T-helper 2 cell treated with Interferon-gamma antibody and Interleukin-4, amounts not matched to agents 5 μg/mL and 100 μg/mL, for 36 hours (primary cell): Measurements from ENCODE around the gene SEMA3C.

ENCODE experiments used
- DNase-seq: peaks from one replicate; pipeline ENCODE4 v3.0.0; 2021; ENCODE audit warnings: low spot score
- H3K27ac Mint-ChIP-seq: one replicate; pipeline ENCODE4 v1.8.0; 2021; ENCODE audit warnings: mild to moderate bottlenecking, mixed read lengths
- H3K27me3 Mint-ChIP-seq: one replicate; pipeline ENCODE4 v1.8.0; 2021; ENCODE audit warnings: low read depth, mixed read lengths
- H3K36me3 Mint-ChIP-seq: one replicate; pipeline ENCODE4 v1.8.0; 2021; ENCODE audit warnings: low read depth, mixed read lengths
- H3K4me1 Mint-ChIP-seq: one replicate; pipeline ENCODE4 v1.8.0; 2021; ENCODE audit warnings: low read depth, mixed read lengths
- H3K4me3 Mint-ChIP-seq: one replicate; pipeline ENCODE4 v1.8.0; 2022; ENCODE audit warnings: mild to moderate bottlenecking, moderate library complexity, mixed read lengths
- H3K9me3 Mint-ChIP-seq: one replicate; pipeline ENCODE4 v1.8.0; 2021; ENCODE audit warnings: mixed read lengths

SEMA3C gene

DNA sequence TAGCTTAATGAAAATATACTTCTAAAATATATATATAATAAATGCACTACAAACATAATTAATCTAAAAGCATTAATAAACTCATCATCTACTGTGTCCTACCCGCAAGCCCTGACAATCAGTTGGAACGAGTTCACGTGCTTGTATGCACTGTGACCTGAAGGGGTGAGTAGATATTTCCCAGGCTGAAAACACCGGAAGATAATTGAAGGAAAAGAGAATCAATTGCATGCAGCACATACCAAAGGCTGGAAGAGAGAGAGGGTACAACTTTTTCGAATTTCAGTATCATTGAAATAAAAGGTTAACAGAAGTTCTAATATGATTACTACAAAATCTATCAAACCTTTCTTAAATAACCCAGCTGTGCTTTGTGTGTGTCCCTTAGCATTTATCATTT lies 94.6 kb downstream of the SEMA3C start:
- H3K9me3 Mint-ChIP-seq: no peaks in the 10 kb centered on the region
- no peak overlapping the region for H3K4me3 Mint-ChIP-seq

DNA sequence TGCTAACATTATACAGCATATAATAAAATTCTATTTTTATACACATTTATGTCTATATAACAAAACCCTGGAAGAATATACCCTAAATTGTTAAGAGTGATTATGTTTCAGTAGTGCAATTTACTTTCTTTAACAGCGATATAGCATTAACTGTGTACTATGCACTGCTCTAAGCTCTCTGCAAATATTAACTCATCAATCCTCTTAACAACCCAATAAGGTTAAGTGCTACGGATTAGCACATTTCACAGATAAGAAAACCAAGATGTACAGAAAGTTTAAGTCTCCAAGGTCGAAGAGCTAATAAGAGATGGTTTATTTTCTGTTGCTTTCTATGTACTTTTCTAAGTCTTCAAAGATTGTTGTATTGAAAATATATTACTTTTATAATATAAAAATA lies 95.8 kb downstream of the SEMA3C start:
- H3K27ac Mint-ChIP-seq: no peak overlapping the region
- DNase-seq: no peak
- no peaks in the 10 kb centered on the region for H3K36me3 Mint-ChIP-seq
- no peaks in the 10 kb centered on the region for H3K4me1 Mint-ChIP-seq
- no peak overlapping the region for H3K4me3 Mint-ChIP-seq
- no peaks in the 10 kb centered on the region for H3K27me3 Mint-ChIP-seq
- H3K9me3 Mint-ChIP-seq: no peaks in the 10 kb centered on the region

More for the DNA sequence above, 94.6 kb downstream of the SEMA3C start:
- Mint-ChIP-seq H3K4me1 (no peaks in the 10 kb centered on the region), H3K27ac (no peak overlapping the region), H3K27me3 (no peaks in the 10 kb centered on the region), H3K36me3 (no peaks in the 10 kb centered on the region)
- no peak for DNase-seq

DNA sequence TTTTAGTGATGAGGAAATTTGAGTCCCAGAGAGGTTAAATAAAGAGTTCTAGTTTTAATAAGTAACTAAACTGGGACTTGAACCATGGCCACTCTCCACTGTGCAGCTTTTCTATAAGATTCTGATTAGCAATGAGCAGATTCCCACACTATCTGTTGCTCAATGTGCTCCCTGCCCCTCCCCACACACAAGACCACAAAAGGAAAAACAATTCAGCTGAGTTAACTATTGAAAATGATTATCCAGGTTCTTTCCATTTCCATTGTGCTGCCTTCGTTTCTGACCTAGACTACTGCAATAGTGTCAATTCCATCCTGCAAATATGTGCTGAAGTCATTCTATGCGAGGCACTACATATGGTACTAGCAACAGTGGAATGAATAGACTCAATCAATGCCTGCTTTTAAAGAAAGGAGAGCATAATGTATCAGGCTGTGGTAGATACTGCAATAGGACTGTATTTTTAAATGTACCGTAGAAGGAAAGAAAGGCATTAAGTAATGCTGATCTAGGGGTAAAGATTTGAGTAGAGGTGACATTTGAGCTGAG lies 97.0 kb downstream of the SEMA3C start:
- H3K4me1 Mint-ChIP-seq: no peaks in the 10 kb centered on the region
- H3K27ac Mint-ChIP-seq: no peak overlapping the region
- H3K9me3 Mint-ChIP-seq: no peaks in the 10 kb centered on the region
- no peaks in the 10 kb centered on the region for H3K36me3 Mint-ChIP-seq
- no peak overlapping the region for H3K4me3 Mint-ChIP-seq
- DNase-seq: no peak
- H3K27me3 Mint-ChIP-seq: no peaks in the 10 kb centered on the region

DNA sequence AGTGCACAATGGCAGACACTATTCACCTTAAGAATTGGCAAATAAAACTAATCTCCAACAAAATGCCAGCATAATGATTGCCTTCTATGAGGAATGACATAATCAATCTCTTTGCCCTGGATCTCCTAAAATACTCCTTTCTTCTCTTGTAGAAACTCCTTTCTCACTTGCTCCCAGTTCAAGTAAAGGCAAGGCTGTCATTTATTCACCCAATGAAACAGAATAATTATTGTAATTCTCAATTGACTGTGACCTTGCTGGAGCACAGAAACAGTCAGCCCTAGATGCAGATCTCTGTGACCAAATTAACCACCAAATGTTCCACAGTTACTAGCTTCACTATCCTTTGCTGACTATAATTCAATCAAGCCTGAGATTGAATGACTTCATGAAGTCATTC lies 99.3 kb downstream of the SEMA3C start:
- Mint-ChIP-seq H3K27me3 (no peaks in the 10 kb centered on the region), H3K4me1 (no peaks in the 10 kb centered on the region), H3K36me3 (no peaks in the 10 kb centered on the region), H3K9me3 (no peaks in the 10 kb centered on the region), H3K4me3 (no peak overlapping the region), H3K27ac (no peak overlapping the region)
- no peak for DNase-seq

DNA sequence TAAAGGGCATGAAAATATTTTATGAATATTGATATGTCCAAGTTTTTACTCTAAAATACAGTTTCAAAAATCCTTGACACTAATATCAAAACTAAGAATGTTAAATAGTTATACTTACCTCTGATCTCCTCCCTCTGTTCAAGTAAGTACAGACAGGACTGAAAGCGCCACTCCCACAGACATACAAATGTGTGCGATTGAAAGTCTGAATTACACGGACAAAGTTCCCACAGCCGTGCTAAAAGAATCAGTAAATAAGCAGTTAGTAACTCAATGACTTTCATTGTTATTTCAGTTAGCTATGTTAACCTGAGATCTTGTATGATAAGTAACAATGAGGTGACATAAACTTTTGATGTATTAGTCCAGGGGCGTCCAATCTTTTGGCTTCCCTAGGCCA lies 100.7 kb downstream of the SEMA3C start:
- Mint-ChIP-seq H3K9me3 (no peaks in the 10 kb centered on the region), H3K4me3 (no peak overlapping the region), H3K36me3 (no peaks in the 10 kb centered on the region), H3K27ac (no peak overlapping the region), H3K4me1 (no peaks in the 10 kb centered on the region), H3K27me3 (no peaks in the 10 kb centered on the region)
- DNase-seq: no peak

DNA sequence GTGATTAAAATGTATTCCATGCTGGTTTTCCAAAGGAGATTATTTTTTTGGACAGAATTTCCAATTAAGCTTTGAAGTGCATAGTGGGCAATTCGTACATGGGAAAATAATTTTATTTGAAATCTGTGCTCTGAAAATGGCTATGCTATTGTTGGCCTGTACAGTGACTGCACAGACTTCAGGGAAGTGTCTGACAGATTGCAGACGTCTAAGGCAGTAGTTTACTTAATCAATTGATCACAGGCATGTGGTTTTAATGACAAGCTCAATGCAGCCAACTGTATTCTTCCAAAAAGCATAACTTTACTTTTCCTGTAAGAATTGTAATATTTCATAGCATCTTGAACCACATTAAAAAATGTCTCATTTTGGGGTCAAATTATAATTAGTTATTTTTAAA lies 102.0 kb downstream of the SEMA3C start:
- Mint-ChIP-seq H3K4me1 (no peaks in the 10 kb centered on the region), H3K36me3 (no peaks in the 10 kb centered on the region), H3K27me3 (no peaks in the 10 kb centered on the region), H3K4me3 (no peak overlapping the region), H3K9me3 (no peaks in the 10 kb centered on the region), H3K27ac (no peak overlapping the region)
- no peak for DNase-seq

DNA sequence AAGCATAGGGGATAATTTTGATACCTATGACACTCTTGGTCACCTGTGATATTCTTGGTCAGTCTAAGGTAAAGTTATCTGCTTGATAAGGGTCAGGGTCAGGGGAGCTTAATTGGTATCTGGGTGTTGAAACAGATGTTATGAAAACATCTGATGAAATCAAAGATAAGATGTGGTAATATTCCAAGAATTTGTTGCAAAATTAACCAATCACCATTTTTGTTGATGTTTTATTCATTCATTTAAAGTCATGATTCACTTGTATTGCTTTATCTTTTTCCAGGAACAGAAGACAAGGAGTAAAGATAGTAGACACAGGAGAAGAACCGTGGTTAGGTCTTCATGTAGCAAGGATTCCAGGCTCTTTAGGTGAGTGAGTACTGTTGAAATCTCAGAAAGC lies 103.1 kb downstream of the SEMA3C start:
- Mint-ChIP-seq H3K27ac (no peak overlapping the region), H3K9me3 (no peaks in the 10 kb centered on the region), H3K4me3 (no peak overlapping the region), H3K36me3 (no peaks in the 10 kb centered on the region), H3K4me1 (no peaks in the 10 kb centered on the region), H3K27me3 (no peaks in the 10 kb centered on the region)
- no peak for DNase-seq

DNA sequence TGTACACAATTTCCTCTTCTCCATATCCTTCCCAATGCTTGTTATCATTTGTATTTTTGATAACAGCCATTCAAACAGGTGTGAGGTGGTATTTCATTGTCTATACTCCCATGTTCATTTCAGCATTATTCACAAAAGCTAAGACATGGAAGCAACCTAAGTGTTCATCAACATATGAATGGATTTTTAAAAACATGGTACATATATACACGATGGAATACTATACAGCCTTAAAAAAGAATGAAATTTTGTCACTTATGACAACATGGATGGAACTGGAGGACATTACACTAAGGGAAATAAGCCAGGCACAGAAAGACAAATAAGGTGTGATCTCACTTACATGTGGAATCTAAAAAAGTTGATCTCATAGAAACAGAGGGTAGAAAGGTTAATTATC lies 109.3 kb downstream of the SEMA3C start:
- H3K9me3 Mint-ChIP-seq: peaks cover 6% of the 10 kb centered on the region
- no peak overlapping the region for H3K4me3 Mint-ChIP-seq
- H3K27ac Mint-ChIP-seq: no peak overlapping the region
- no peaks in the 10 kb centered on the region for H3K4me1 Mint-ChIP-seq
- H3K36me3 Mint-ChIP-seq: no peaks in the 10 kb centered on the region
- H3K27me3 Mint-ChIP-seq: no peaks in the 10 kb centered on the region
- DNase-seq: no peak

DNA sequence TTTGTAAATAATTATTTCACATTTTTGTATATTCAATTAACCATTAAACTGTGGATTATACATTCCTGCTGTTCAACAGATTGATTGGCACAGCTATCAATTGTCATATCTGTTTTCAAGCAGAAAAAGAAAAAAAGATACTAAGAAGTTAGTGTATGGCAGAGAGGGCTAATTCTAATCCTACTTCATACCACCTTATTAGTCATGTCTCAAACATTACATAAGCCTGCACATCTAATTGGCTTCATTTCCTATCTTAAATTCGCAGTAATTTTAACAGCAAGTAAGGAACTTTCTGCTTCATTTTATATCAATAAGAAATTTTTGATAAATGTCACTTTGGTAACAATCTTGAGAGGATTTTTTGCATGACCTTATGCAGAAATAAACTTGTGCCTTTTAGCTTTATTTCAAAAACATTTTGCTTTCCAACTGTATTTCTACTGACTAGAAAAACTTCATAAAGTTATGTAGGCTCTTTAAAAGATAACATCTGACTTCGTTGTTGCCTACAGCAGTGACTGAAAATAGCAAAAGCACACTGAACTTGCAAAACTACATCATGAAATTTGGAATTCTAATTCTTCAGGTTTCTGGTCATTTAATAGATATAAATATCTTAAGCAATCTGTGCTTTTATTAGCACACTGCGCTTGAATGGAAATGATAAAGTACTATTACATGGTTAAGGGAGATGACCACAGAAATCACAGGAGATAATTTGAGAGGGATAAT lies 111.5 kb downstream of the SEMA3C start:
- Mint-ChIP-seq H3K27ac (no peak overlapping the region), H3K9me3 (peaks cover 6% of the 10 kb centered on the region), H3K4me3 (no peak overlapping the region), H3K4me1 (no peaks in the 10 kb centered on the region), H3K36me3 (no peaks in the 10 kb centered on the region), H3K27me3 (no peaks in the 10 kb centered on the region)
- no peak for DNase-seq

DNA sequence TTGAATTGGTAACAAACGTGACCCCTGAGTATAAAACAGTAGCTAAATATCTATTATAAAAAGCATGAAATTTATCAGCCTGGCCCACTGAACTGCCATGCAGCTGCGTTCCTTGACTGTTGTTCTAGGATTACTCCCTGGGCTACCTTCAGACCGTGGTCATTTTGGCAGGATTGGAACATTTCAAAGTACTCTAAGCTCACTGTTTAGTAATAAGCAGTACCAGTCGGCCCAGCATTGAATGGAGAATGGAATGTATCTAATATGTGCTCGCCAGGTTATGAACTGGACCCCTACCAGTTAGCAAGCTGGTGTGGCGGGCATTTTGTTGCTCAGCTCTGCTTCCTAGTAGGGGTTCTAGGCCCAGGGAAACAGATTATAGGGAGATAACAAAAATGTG lies 112.2 kb downstream of the SEMA3C start:
- H3K4me1 Mint-ChIP-seq: no peaks in the 10 kb centered on the region
- H3K27ac Mint-ChIP-seq: no peak overlapping the region
- H3K36me3 Mint-ChIP-seq: no peaks in the 10 kb centered on the region
- no peak overlapping the region for H3K4me3 Mint-ChIP-seq
- H3K27me3 Mint-ChIP-seq: no peaks in the 10 kb centered on the region
- DNase-seq: no peak
- H3K9me3 Mint-ChIP-seq: peaks cover 6% of the 10 kb centered on the region

DNA sequence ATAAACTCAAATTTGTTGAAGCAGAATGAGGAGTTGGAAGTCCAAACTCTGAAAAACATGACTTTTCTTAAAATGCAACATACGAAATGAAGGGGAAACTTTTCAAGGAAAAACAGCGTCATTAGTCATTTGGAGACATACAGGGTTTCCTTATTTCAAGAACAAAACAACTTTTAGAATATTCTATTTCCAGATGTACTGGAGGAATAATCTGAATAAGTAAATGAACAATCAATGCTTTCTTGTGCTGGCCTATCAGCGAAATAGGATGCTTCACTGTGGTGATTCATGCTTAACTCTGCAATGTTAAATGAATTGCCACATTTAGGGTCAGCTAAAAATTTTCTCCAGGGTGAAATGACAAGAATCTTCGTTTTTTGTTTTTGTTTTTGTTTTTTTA lies 114.3 kb downstream of the SEMA3C start:
- H3K4me1 Mint-ChIP-seq: no peaks in the 10 kb centered on the region
- DNase-seq: no peak
- no peaks in the 10 kb centered on the region for H3K27me3 Mint-ChIP-seq
- no peak overlapping the region for H3K4me3 Mint-ChIP-seq
- no peak overlapping the region for H3K27ac Mint-ChIP-seq
- peaks cover 3% of the 10 kb centered on the region for H3K9me3 Mint-ChIP-seq
- H3K36me3 Mint-ChIP-seq: no peaks in the 10 kb centered on the region

DNA sequence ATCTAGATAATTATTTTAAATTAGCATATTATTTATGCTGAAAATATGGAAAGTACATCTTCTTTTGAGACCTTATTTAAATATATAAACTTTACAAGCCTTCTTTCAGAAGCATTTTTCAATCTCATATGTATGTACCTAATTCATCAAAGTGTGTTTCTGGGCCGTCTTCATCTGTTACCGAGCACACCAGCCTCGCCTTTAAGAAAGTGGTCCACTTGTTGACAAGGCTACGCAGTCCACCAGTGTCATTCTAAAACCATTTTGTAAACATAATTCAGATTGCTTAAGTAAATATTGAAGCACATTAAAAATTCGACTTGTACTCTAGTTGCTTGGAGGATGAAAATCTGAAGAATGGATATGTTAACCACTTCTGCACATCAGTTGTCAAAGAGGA lies 116.3 kb downstream of the SEMA3C start:
- no peaks in the 10 kb centered on the region for H3K27me3 Mint-ChIP-seq
- DNase-seq: no peak
- H3K4me3 Mint-ChIP-seq: no peak overlapping the region
- no peak overlapping the region for H3K27ac Mint-ChIP-seq
- H3K36me3 Mint-ChIP-seq: no peaks in the 10 kb centered on the region
- H3K4me1 Mint-ChIP-seq: no peaks in the 10 kb centered on the region
- H3K9me3 Mint-ChIP-seq: no peaks in the 10 kb centered on the region

DNA sequence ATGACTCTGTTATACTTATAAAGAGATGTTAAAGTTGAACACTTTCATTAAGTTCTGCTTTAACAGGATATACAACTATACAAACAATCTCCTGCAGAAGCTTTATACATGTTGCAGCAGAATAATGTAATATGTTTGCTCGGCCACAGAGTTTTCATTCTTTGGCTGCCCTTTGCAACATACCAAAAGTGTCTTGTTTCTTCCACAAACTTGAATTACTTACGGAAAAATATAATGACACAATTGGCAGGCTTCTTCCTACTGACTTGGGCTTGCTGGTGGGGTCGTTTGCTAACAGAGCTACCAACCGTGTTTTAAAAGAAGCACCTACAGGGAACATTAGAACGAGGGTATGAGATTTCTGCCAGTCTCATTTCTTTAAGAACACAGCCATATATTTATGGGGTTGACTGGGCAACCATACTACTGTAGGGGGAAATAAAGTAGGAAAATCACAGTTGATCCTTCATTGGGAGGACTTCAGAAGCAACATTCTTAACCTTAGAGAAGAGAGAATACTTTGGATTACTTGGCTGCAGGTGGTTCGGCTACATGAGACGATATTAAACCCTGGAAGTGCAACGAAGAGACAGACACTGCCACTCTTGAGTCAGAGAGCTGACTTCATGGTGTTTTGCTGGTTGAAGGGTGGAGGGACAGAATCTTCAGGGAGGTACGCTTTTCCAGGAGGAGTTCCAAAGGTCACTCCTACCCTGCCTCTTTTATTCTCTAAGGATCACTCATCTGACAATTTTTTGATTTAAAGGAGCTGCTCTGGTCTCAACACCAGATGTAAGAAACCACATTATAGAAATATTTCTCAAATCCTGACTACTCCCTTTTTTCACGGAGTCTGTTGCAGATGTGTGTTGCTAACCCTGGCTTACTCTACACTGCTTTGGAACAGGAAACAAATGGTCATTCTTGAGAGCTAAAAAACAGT lies 123.9 kb downstream of the SEMA3C start:
- H3K4me1 Mint-ChIP-seq: no peaks in the 10 kb centered on the region
- no peak overlapping the region for H3K27ac Mint-ChIP-seq
- no peak overlapping the region for H3K4me3 Mint-ChIP-seq
- no peak for DNase-seq
- H3K36me3 Mint-ChIP-seq: no peaks in the 10 kb centered on the region
- H3K27me3 Mint-ChIP-seq: no peaks in the 10 kb centered on the region
- no peaks in the 10 kb centered on the region for H3K9me3 Mint-ChIP-seq

DNA sequence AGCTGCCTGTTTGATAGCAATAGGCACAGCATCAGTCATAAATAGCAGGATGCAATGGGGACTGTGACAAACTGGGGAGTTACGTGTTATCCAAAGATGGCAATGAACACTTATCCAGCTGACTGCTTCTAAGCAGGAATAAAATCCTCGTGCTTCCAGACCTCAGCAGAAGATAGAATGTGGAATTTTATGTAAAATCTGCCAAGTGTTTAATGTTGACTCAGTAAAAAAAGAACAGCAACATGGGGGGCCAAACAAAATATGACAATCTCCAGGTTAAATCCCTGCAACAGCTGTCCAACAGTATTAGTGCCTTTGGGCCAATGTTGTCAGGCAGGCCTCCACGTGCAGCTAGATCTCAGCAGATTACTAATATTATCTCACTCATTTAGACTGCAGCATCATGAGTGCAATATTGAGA lies 127.3 kb downstream of the SEMA3C start:
- H3K9me3 Mint-ChIP-seq: no peaks in the 10 kb centered on the region
- no peaks in the 10 kb centered on the region for H3K36me3 Mint-ChIP-seq
- no peak for DNase-seq
- H3K27me3 Mint-ChIP-seq: no peaks in the 10 kb centered on the region
- H3K27ac Mint-ChIP-seq: no peak overlapping the region
- H3K4me3 Mint-ChIP-seq: no peak overlapping the region
- H3K4me1 Mint-ChIP-seq: no peaks in the 10 kb centered on the region
